Ascending aorta (tissue), 2 donors: ENCODE data around the gene ATP11C. TPM values are rescaled to one million over a fixed set of nuclear protein-coding genes. Genes with fewer than 3 reads are reported as not detected.
A peak's percentile ranks its signal among the peaks of the same experiment; 100 is the strongest.
"Not testable (repeated sequence)": the region's sequence is repeated elsewhere in the genome, so short reads cannot be mapped to it uniquely, and the experiment has no call there.

Experiments
- DNase-seq, 2 donors: peaks; one replicate each; pipeline ENCODE4 v3.0.0-alpha.2; 2019; ENCODE audit warnings: low spot score in 2 of 2
- H3K27ac ChIP-seq, 2 donors: fragments of 200-600 bp; sonication (generic); one replicate each; pipeline ENCODE4 v1.5.1; 2016 to 2017; ENCODE audit warnings: mild to moderate bottlenecking in 1 of 2
- H3K27me3 ChIP-seq: fragments of 200-600 bp; sonication (generic); one replicate; pipeline ENCODE4 v1.5.1; 2017
- H3K36me3 ChIP-seq, 2 donors: fragments of 200-600 bp; sonication (generic); one replicate each; pipeline ENCODE4 v1.5.1; 2016
- H3K4me1 ChIP-seq, 2 donors: fragments of 200-600 bp; sonication (generic); one replicate each; pipeline ENCODE4 v1.5.1; 2016 to 2017; ENCODE audit warnings: mild to moderate bottlenecking in 1 of 2
- H3K4me3 ChIP-seq, 2 donors: fragments of 200-600 bp; sonication (generic); one replicate each; pipeline ENCODE4 v1.5.1; 2016 to 2017; ENCODE audit warnings: mild to moderate bottlenecking in 1 of 2
- H3K9me3 ChIP-seq, 2 donors: fragments of 200-600 bp; sonication (generic); one replicate each; pipeline ENCODE4 v1.5.1; 2016
- CTCF ChIP-seq, 3 experiments: fragments of 200-600 bp in 2 of 3; fragments of 450-650 bp in 1 of 3; sonication (generic) in 2 of 3; IDR thresholded peaks; one replicate each; pipeline ENCODE4 v1.5.1; 2016 to 2019; ENCODE audit warnings: antibody characterized with exemption in 3 of 3, mild to moderate bottlenecking in 1 of 3, moderate library complexity in 1 of 3
- intact Hi-C: fragments of 100-400 bp; cut with DNase I; formaldehyde crosslinking; loops from one replicate; pipeline ENCODE4 v1.15.1; 2023
- total RNA-seq: library from RNA; depleted of rRNA; stranded (reverse); fragments of >200 nt; gene quantifications from one replicate; pipeline ENCODE4 v1.1.0, GENCODE V29; 2016

The ATP11C gene
- total RNA-seq, 1 donor from 2014 or later = 16.4 TPM

GRCh38 chrX:139691843-139692505 is 240.9 kb downstream of the ATP11C start:
- DNase-seq = no peak
- TF ChIP-seq CTCF (IDR thresholded peaks at IDR 0.05) = no peak
- no peak overlapping the region for H3K27ac ChIP-seq
- no peaks in the 10 kb centered on the region for H3K9me3 ChIP-seq
- no peaks in the 10 kb centered on the region for H3K36me3 ChIP-seq
- H3K4me3 ChIP-seq = peak overlapping the region; percentile 44 to 63
- H3K4me1 ChIP-seq = no peaks in the 10 kb centered on the region
- no peaks in the 10 kb centered on the region for H3K27me3 ChIP-seq
- intact Hi-C loops = no loop called here

GRCh38 chrX:139691493-139691842 is 241.4 kb downstream of the ATP11C start:
- H3K36me3 ChIP-seq = no peaks in the 10 kb centered on the region
- no peaks in the 10 kb centered on the region for H3K27me3 ChIP-seq
- no peak overlapping the region for H3K27ac ChIP-seq
- TF ChIP-seq CTCF (IDR thresholded peaks at IDR 0.05) = no peak
- H3K9me3 ChIP-seq = no peaks in the 10 kb centered on the region
- H3K4me1 ChIP-seq = no peaks in the 10 kb centered on the region
- no peak for DNase-seq
- peak overlapping the region; percentile 44 to 63 for H3K4me3 ChIP-seq
- intact Hi-C loops = no loop called here

DNA sequence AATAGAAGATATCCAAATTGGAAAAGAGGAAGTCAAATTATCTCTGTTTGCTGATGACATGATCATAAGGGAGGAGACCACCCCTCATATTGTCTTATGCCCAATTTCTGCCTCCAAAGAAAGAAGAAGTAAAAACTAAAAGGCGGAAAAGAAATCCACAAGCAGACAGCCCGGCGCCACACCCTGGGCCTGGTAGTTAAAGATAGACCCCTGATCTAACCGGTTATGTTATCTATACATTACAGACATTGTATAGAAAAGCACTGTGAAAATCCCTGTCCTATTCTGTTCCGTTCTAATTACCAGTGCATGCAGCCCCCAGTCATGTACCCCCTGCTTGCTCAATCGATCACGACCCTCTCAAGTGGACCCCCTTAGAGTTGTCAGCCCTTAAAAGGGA is 247.7 kb downstream of the ATP11C start:
- H3K27ac ChIP-seq, intact Hi-C loops, H3K9me3 ChIP-seq, DNase-seq, H3K4me3 ChIP-seq, H3K27me3 ChIP-seq, H3K4me1 ChIP-seq, H3K36me3 ChIP-seq: not testable (repeated sequence)

DNA sequence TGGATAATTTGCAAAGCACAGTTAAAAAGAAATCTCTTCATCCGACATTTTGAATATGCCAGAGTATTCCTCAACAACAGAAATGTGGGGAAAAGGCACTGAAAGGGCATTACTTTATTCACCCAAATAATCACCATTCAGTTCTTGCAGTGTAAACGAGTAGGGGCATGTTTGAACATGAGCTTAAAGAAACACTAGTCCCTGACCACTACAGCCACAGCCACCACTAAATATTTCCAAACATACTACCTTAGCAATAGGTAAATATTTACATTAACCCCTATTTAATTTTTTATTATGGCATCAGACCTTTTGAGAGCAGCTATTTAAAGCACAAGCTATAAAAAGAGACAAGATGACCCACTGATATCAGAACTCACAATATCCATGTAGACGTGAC is 252.5 kb downstream of the ATP11C start:
- Histone ChIP-seq H3K4me3 (no peak overlapping the region), H3K27ac (no peak overlapping the region), H3K9me3 (no peaks in the 10 kb centered on the region), H3K27me3 (no peaks in the 10 kb centered on the region), H3K36me3 (no peaks in the 10 kb centered on the region), H3K4me1 (no peaks in the 10 kb centered on the region)
- DNase-seq = no peak
- intact Hi-C loops = no loop called here
- TF ChIP-seq CTCF (IDR thresholded peaks at IDR 0.05) = no peak

Other genes starting within 250 kb of the ATP11C start
- not detected for gene MCF2, start 224.9 kb downstream of the ATP11C start, total RNA-seq
- gene CXorf66, start 32.5 kb upstream of the ATP11C start, total RNA-seq = not detected